Heart left ventricle (tissue), 16 donors: ENCODE measurements around the gene PDE10A. TPM values are rescaled to one million over a fixed set of nuclear protein-coding genes. Genes with fewer than 3 reads are reported as not detected.

Experiments
- ATAC-seq, 4 donors: fragments of 200-7000 bp; cut with Tn5 transposase; one replicate each; pipeline ENCODE4 v1.9.1; 2020 to 2022; ENCODE audit warnings: moderate library complexity in 4 of 4, mild to moderate bottlenecking in 3 of 4, moderate number of reproducible peaks in 1 of 4
- DNase-seq, 5 donors: peaks; one replicate each; pipeline ENCODE4 v3.0.0-alpha.2; 2020
- H3K27ac ChIP-seq, 12 donors: fragments of 200-600 bp; sonication (generic) in 4 of 12; one replicate each; pipeline versions ENCODE4 v1.5.0 to v1.8.0; 2016 to 2022; ENCODE audit warnings: mild to moderate bottlenecking in 2 of 12
- H3K27me3 ChIP-seq, 9 donors: fragments of 200-600 bp; sonication (generic) in 2 of 9; one replicate each; pipeline versions ENCODE4 v1.5.1 to v1.8.0; 2016 to 2022; ENCODE audit warnings: mild to moderate bottlenecking in 3 of 9
- H3K36me3 ChIP-seq, 9 donors: fragments of 200-600 bp; sonication (generic) in 2 of 9; one replicate each; pipeline versions ENCODE4 v1.5.0 to v1.8.0; 2018 to 2022; ENCODE audit warnings: mild to moderate bottlenecking in 2 of 9
- H3K4me1 ChIP-seq, 12 donors: fragments of 200-600 bp; sonication (generic) in 4 of 12; one replicate each; pipeline versions ENCODE4 v1.5.0 to v1.8.0; 2016 to 2022; ENCODE audit warnings: mild to moderate bottlenecking in 3 of 12
- H3K4me3 ChIP-seq, 12 donors: fragments of 200-600 bp; sonication (generic) in 4 of 12; one replicate each; pipeline versions ENCODE4 v1.5.0 to v1.8.0; 2017 to 2022; ENCODE audit warnings: mild to moderate bottlenecking in 9 of 12, moderate library complexity in 4 of 12
- H3K9me3 ChIP-seq, 12 donors: fragments of 200-600 bp; sonication (generic) in 4 of 12; one replicate each; pipeline versions ENCODE4 v1.5.0 to v1.8.0; 2016 to 2022; ENCODE audit warnings: mild to moderate bottlenecking in 1 of 12
- POLR2A ChIP-seq, 2 donors: fragments of 450-650 bp; IDR thresholded peaks; one replicate each; pipeline ENCODE4 v1.6.1; 2017; ENCODE audit warnings: antibody characterized with exemption in 2 of 2, mild to moderate bottlenecking in 2 of 2, moderate library complexity in 2 of 2
- whole genome bisulfite sequencing, 4 donors: extraction: QIAGEN DNeasy Blood & Tissue Kit in 2 of 4; methylation state at CpG; one replicate each; pipeline versions ENCODE4 v1.1.5 to v1.1.7; 2013 to 2018; 5-methylcytosine and 5-hydroxymethylcytosine counted together
- intact Hi-C, 10 donors: fragments of 100-400 bp; cut with DNase I; formaldehyde crosslinking; loops; one replicate each; pipeline versions ENCODE4 v1.11.1 to v1.14.2; 2022
- polyA plus RNA-seq, 2 donors: library from polyadenylated mRNA; stranded (reverse); fragments of 200-250 nt; gene quantifications; one replicate each; pipeline ENCODE4 v1.2.3, GENCODE V29; 2013
- total RNA-seq, 9 donors: library from RNA; depleted of rRNA in 2 of 9; stranded (reverse); fragments of >200 nt in 2 of 9; fragmentation: NEBNext Ultra II Directional in 3 of 9; extraction: Animal tissue kit (Norgen Biotek cat#: 25700) in 3 of 9; gene quantifications; one replicate each; pipeline versions ENCODE4 v1.1.0 to v1.2.4, GENCODE V29; 2016 to 2023
- TF ChIP-seq, protein P1 (sequence below), 12 donors: fragments of 200-600 bp; sonication (generic) in 4 of 12; IDR thresholded peaks; one replicate each; pipeline versions ENCODE4 v1.5.0 to v1.8.0; 2018 to 2022; ENCODE audit warnings: antibody characterized with exemption in 12 of 12, mild to moderate bottlenecking in 5 of 12
- donor health status: ischemic (EF 13 %, LVEDD 7.1; RV severe dilation, severe dysfunction).
- donor health status: healthy with polysubstance abuse.
- donor health status: DM: no; HTN: yes; CAD: no.
- donor health status: DM: no; HTN: no; CAD: no.
- donor health status: ischemic (EF 25% LVEDD 6.9; RV normal size, moderate dysfunction).
- donor health status: ischemic (EF 25% LVEDD 5.7; RV mildly dilated, moderate dysfunction).
- donor health status: healthy.
- donor health status: DM: yes; HTN: yes; CAD: no.
- donor health status: ischemic (EF 35%, LVEDD 5.7; RV mildly dilated, moderate dysfunction).
- donor health status: nonischemic (EF 11% LVEDD 7.7; RV severe dilation, severe dysfunction).
- donor health status: DM: yes; HTN: yes; CAD: no.
- donor health status: PGD.
- donor health status: ischemic (EF 29% LVEDD 5.4; RV normal size, mild dysfunction).
- donor health status: nonischemic (EF 23%, LVEDD 6.1; RV moderate dilation, normal function).

The PDE10A gene
- total and polyA plus RNA-seq, 11 donors, result 4.2 to 22.4 (median 12.8) TPM

DNA sequence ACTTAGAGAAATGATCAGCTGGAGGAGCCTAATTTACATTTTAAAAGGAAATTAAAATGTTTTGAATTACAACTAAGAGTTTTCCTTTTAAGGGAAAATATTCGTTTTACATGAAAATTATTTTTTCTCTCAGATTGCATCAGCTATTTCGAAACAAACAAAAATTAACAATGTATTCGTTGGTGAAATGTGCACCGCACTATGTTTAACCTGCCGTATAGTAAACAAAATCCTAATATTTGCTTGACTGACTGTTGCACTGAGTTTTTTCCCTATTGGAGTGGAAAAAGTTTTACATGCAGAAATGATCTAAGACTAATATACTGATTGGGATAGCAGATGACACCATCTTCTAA, 5.7 kb downstream of the PDE10A start:
- Histone ChIP-seq H3K27me3 (peaks cover 0 to 11% (median 0%) of the 10 kb centered on the region in 9 donors), H3K4me3 (no peak overlapping the region), H3K27ac (no peak overlapping the region), H3K4me1 (peaks cover 0 to 30% (median 9%) of the 10 kb centered on the region in 12 donors), H3K9me3 (no peaks in the 10 kb centered on the region), H3K36me3 (no peaks in the 10 kb centered on the region)
- ATAC-seq (no peak), DNase-seq (no peak)
- TF ChIP-seq, protein P1, sequence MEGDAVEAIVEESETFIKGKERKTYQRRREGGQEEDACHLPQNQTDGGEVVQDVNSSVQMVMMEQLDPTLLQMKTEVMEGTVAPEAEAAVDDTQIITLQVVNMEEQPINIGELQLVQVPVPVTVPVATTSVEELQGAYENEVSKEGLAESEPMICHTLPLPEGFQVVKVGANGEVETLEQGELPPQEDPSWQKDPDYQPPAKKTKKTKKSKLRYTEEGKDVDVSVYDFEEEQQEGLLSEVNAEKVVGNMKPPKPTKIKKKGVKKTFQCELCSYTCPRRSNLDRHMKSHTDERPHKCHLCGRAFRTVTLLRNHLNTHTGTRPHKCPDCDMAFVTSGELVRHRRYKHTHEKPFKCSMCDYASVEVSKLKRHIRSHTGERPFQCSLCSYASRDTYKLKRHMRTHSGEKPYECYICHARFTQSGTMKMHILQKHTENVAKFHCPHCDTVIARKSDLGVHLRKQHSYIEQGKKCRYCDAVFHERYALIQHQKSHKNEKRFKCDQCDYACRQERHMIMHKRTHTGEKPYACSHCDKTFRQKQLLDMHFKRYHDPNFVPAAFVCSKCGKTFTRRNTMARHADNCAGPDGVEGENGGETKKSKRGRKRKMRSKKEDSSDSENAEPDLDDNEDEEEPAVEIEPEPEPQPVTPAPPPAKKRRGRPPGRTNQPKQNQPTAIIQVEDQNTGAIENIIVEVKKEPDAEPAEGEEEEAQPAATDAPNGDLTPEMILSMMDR (IDR thresholded peaks at IDR 0.05), result no peak
- TF ChIP-seq POLR2A (IDR thresholded peaks at IDR 0.05), result no peak
- intact Hi-C loops, result loop anchor here in 1 of 10 donors (10.0 kb wide), 1 partner anchor 203 kb away; no protein-coding TSS in a partner anchor
- WGBS, 4 donors, result 89 to 91% (median 91%) methylated on average over 5 of the region's 5 CpGs

DNA sequence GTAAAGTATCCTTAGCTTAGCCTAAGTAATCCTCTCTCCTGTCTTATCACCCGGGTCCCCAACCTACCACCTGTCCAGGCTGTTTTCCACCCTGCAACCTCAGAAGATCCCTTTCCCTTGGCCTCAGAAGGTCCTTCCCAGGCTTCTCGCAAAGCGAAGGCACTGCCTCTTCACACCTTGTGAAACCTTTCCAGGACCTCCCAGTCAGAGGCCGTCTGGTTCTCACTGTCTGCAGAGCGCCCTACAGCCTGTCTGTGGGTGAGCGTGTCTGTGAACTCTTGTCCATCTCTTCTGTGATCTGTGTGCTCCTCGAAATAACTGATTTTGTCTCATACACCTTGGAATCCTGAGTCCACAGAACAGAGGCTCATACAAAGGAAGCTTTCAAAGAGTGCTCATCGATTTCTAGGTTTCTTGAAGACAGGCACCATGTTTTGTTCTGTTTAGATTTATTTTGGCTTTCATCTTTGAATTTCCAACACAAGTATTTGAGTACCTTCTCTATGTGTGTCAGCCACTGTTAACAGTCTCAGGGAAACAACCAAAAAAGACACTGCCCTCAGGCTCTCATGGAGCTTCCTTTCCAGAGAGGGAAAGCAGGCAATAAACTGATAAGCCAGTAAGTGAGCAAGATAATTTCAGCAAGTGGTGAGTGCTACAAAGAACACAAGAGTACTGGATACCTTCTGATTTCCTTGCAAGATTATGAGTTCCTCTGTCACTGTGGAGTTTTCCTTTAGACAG, 6.3 kb downstream of the PDE10A start:
- no peak for DNase-seq
- Histone ChIP-seq H3K36me3 (no peaks in the 10 kb centered on the region), H3K27me3 (peaks cover 0 to 11% (median 0%) of the 10 kb centered on the region in 9 donors), H3K27ac (no peak overlapping the region), H3K4me1 (peaks cover 0 to 30% (median 9%) of the 10 kb centered on the region in 12 donors), H3K4me3 (no peak overlapping the region), H3K9me3 (no peaks in the 10 kb centered on the region)
- 91 to 96% (median 95%) methylated on average over 8 of the region's 8 CpGs for WGBS, 4 donors
- intact Hi-C loops, result loop anchor here in 1 of 10 donors (10.0 kb wide), 1 partner anchor 202 kb away; no protein-coding TSS in a partner anchor
- no peak for TF ChIP-seq POLR2A (IDR thresholded peaks at IDR 0.05)
- TF ChIP-seq, protein P1 (IDR thresholded peaks at IDR 0.05), result no peak
- ATAC-seq, result no peak

DNA sequence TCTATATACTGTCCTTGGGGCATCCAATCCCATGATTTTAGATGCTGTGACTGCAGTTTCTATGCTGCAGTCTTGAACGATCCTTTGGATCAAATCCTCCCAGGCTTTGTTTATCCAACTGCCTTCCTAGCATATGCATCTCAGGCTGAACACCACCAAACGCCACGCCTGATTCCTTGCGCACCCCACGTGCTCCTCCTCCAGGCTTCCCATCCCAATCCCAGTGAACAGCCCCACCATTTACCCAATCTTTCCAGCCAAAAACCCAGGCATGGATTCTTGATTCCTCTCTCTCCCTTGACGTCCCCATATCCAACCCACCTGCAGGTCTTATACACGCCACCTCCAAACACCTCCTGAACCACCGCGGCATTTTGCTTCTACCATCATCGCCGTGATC, 7.8 kb downstream of the PDE10A start:
- H3K4me1 ChIP-seq, result peaks cover 0 to 23% (median 7%) of the 10 kb centered on the region in 12 donors
- no peak for TF ChIP-seq POLR2A (IDR thresholded peaks at IDR 0.05)
- TF ChIP-seq, protein P1 (IDR thresholded peaks at IDR 0.05), result no peak
- H3K27me3 ChIP-seq, result peaks cover 0 to under 1% (median 0%) of the 10 kb centered on the region in 9 donors
- DNase-seq, result no peak
- no peaks in the 10 kb centered on the region for H3K36me3 ChIP-seq
- no peak overlapping the region for H3K4me3 ChIP-seq
- ATAC-seq, result no peak
- 96 to 99% (median 98%) methylated on average over 11 of the region's 11 CpGs for WGBS, 4 donors
- intact Hi-C loops, result loop anchor here in 1 of 10 donors (10.0 kb wide), 1 partner anchor 200 kb away; no protein-coding TSS in a partner anchor
- no peak overlapping the region for H3K27ac ChIP-seq
- no peaks in the 10 kb centered on the region for H3K9me3 ChIP-seq

DNA sequence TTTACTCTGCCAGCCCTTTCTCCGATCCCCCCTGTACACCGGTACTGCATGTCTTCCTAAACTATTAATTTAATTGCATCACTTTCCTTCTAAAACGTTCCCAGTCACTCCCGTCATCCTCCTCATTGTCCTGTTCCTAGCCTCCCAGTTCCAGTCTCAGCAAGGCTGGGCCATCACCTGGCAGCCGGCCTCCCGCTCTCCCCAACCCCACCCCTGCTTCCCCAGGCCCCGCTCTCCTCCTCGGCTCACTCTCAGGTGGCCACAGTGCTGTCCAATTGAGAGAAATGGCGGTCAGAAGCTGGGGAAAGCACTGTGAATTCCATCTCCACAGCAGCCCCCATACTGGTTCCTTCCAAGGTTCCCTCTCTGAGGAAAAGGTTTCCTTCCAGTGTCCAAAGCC, 8.9 kb downstream of the PDE10A start:
- no peak overlapping the region for H3K4me3 ChIP-seq
- no peak overlapping the region for H3K27ac ChIP-seq
- 91 to 94% (median 93%) methylated on average over 9 of the region's 9 CpGs for WGBS, 4 donors
- ATAC-seq (no peak), DNase-seq (no peak)
- TF ChIP-seq, protein P1 (IDR thresholded peaks at IDR 0.05), result no peak
- no peak for TF ChIP-seq POLR2A (IDR thresholded peaks at IDR 0.05)
- intact Hi-C loops, result loop anchor here in 1 of 10 donors (10.0 kb wide), 1 partner anchor 199 kb away; no protein-coding TSS in a partner anchor
- H3K4me1 ChIP-seq, result peaks cover 0 to 26% (median 12%) of the 10 kb centered on the region in 12 donors
- no peaks in the 10 kb centered on the region for H3K9me3 ChIP-seq
- H3K27me3 ChIP-seq, result no peaks in the 10 kb centered on the region
- no peaks in the 10 kb centered on the region for H3K36me3 ChIP-seq
